AG10803 (cell line): Measurements from ENCODE around the gene CAPN11.

ENCODE experiments used
- DNase-seq: peaks from one replicate; pipeline ENCODE4 v3.0.0; 2010; ENCODE audit warnings: low read depth
- H3K4me3 ChIP-seq: 2 replicates; pipeline ENCODE4 v1.5.1; 2011; ENCODE audit warnings: mild to moderate bottlenecking, low read length, control low read depth
- CTCF ChIP-seq: conservative IDR thresholded peaks from 2 replicates; pipeline ENCODE4 v1.5.1; 2011; ENCODE audit warnings: mild to moderate bottlenecking, low read length, control low read depth, inconsistent platforms

The CAPN11 gene

GRCh38 chr6:44201200-44201599, 42.6 kb downstream of the CAPN11 start:
- H3K4me3 ChIP-seq, result no peak overlapping the region
- no peak for DNase-seq

GRCh38 chr6:44201638-44202303, 43.2 kb downstream of the CAPN11 start:
- DNase-seq, result no peak
- no peak overlapping the region for H3K4me3 ChIP-seq
- TF ChIP-seq CTCF, result no peak

More at GRCh38 chr6:44201200-44201599, 42.6 kb downstream of the CAPN11 start:
- TF ChIP-seq CTCF, result no peak

- H3K4me3 ChIP-seq, result no peak overlapping the region
- TF ChIP-seq CTCF, result no peak
- DNase-seq, result no peak
Measured at GRCh38 chr6:44202332-44202971, 43.8 kb downstream of the CAPN11 start.

- no peak overlapping the region for H3K4me3 ChIP-seq
Measured at GRCh38 chr6:44202972-44203750, 44.5 kb downstream of the CAPN11 start.

GRCh38 chr6:44203955-44204354, 45.3 kb downstream of the CAPN11 start:
- no peak for DNase-seq
- no peak overlapping the region for H3K4me3 ChIP-seq
- TF ChIP-seq CTCF, result no peak

More at GRCh38 chr6:44202972-44203750, 44.5 kb downstream of the CAPN11 start:
- TF ChIP-seq CTCF, result no peak
- no peak for DNase-seq

GRCh38 chr6:44207966-44208365, 49.3 kb downstream of the CAPN11 start:
- no peak for DNase-seq
- H3K4me3 ChIP-seq, result no peak overlapping the region
- no peak for TF ChIP-seq CTCF
